Endometrium (tissue), 2 donors: Measurements from ENCODE around the gene VPS26C.
A peak's percentile ranks its signal among the peaks of the same experiment; 100 is the strongest.
"Not testable (repeated sequence)": the region's sequence is repeated elsewhere in the genome, so short reads cannot be mapped to it uniquely, and the experiment has no call there.

Experiments
- FAIRE-seq: peaks from 2 replicates; lab custom pipeline; 2012; peaks lifted over from hg19 to GRCh38; lab: Jason Lieb, UNC
- donor health status: control.
- donor health status: control.

The VPS26C gene

DNA sequence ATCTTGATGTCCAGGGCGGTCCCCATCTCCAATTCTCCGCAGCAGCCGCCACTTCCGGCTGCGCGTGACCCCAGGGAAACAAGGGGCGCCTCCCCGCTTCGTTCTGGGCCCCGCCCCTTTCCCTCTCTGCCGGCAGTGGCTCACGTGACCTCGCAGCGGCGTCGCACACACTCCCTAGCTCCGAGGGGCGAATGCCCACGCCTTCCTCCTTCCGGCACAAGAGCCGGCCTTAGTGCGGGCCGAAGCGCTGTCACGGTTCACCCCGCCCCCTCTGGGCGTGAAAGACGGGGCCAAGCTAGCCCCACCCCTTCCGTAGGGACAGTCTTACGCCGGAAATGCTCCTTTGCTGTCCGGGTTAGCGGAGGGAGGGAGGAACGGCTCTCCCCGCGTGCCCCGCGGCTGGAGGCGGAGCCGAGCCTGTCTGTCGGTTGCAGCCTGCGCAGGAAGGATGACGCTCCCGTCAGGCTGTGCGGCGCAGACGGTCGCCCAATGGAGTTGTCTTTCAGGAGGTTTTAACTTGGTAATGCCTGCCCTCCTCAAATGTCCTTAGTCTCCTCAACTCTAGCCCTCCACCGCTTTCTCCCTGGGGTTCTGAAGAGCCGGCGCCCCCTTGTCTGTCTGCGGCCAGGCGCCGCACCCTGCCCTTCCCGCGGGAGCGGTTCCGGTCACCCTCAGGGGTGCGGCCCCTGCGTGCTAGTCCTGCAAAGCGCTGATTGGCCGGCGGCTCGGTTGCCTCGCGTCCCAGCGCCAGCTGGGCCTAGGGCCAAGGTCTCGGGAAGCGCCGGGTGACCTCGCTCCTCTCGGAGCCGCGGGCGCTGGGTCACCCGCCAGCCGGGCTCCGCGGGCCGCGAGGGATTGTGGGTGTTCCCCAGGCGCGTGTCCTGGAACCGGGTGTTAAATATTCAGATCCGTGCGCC lies at the start of gene VPS26C:
Gene VPS26C (minus strand): TSS at position 66 of the 917 bp plus-strand sequence. CDS start 40 bp downstream, at position 26.
- FAIRE-seq: peak; percentile 98

DNA sequence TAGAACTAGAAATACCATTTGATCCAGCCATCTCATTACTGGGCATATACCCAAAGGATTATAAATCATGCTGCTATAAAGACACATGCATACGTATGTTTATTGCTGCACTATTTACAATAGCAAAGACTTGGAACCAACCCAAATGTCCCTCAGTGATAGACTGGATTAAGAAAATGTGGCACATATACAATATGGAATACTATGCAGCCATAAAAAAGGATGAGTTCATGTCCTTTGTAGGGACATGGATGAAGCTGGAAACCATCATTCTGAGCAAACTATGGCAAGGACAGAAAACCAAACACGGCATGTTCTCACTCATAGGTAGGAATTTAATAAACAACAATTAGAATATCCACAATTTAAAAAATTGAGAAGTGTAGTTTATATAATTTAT lies 48.9 kb upstream of the VPS26C start:
- FAIRE-seq: not testable (repeated sequence)

- FAIRE-seq: no peak
Measured at GRCh38 chr21:37300114-37300751, 33.1 kb upstream of the VPS26C start.

DNA sequence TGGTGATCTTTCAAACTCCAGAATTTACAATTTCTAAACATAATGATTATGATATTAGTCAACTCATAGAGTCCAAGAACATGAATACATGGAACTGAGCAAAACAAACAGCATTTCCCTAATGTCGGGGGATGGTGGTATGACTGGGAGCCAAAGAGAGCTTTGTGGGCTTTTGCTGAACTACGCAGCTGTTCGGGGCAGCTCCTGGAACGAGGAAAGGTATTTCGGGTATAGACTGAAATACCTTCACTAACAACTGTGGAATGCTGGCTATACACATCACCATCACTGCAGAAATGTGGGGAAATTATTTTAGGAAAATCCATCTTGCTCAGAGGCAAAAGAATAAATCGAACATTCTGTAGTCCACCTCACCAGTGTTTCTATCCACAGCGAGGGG lies 30.2 kb upstream of the VPS26C start:
- FAIRE-seq: no peak

- no peak for FAIRE-seq
Measured at GRCh38 chr21:37294679-37295078, 27.5 kb upstream of the VPS26C start.

- FAIRE-seq: no peak
Measured at GRCh38 chr21:37292941-37293340, 25.8 kb upstream of the VPS26C start.

DNA sequence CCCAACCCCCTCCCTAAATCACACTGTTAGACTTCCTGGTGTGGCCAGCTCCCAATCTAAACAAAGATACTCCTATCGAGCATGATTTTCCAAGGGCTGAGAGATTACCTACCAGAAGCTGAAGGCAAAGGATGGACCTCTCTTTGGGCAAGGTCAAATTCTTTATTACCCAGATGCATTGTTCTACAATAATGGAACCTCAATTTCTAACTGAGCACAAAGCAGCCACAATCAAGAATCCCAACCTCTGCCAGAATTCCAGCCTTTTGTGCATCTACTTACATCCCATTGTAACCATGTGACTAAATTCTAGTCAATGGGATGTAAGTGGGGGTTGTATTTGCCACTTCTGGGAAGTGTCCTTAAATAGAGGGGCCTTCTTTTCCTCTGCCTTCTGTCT lies 24.9 kb upstream of the VPS26C start:
- FAIRE-seq: no peak

DNA sequence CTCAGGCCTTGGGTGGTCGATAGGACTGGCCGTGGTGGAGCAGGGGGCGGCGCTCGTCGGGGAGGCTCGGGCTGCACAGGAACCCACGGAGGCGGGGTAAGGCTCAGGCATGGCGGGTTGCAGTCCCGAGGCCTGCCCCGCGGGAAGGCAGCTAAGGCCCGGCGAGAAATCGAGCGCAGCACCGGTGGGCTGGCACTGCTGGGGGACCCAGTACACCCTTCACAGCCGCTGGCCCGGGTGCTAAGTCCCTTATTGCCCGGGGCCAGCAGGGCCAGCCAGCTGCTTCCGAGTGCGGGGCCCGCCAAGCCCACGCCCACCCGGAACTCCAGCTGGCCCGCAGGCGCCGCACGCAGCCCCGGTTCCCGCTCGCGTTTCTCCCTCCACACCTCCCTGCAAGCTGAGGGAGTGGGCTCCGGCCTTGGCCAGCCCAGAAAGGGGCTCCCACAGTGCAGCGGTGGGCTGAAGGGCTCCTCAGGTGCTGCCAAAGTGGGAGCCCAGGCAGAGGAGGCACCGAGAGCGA lies 16.1 kb upstream of the VPS26C start:
- FAIRE-seq: not testable (repeated sequence)

GRCh38 chr21:37282602-37283001 lies 15.5 kb upstream of the VPS26C start:
- FAIRE-seq: not testable (repeated sequence)

DNA sequence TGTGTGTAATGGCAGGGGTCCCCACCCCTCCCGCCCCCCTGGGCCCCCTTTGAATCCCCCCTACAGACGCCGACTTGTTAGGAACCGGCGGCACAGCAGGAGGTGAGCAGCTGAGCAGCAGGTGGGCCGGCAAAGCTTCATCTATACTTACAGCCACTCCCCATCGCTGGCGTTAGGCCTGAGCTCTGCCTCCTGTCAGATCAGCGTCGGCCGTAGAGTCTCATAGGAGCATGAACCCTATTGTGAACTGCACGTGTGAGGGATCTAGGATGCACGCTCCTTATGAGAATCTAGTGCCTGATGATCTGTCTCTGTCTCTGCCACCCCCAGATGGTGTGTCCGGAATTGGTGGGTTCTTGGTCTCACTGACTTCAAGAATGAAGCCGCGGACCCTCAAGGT lies 14.9 kb upstream of the VPS26C start:
- no peak for FAIRE-seq

DNA sequence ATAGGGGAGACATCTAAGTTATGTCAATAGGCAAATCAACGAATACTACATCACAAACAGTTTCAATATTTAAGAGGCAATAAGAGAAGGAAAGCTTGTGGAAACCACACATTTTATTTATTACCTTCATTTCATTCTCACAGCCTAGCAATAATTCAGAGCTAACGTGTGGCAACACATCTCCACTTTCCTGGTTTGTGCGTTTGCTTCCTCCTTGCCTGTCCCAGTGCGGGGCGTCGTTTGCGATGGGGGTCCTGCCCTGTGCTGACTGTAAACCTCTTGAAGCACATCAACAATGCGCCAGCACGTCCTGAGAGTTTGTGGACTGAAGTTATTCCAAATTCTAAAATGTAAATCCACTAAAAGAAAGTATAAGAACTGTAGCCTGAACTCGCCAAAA lies 14.4 kb upstream of the VPS26C start:
- no peak for FAIRE-seq

DNA sequence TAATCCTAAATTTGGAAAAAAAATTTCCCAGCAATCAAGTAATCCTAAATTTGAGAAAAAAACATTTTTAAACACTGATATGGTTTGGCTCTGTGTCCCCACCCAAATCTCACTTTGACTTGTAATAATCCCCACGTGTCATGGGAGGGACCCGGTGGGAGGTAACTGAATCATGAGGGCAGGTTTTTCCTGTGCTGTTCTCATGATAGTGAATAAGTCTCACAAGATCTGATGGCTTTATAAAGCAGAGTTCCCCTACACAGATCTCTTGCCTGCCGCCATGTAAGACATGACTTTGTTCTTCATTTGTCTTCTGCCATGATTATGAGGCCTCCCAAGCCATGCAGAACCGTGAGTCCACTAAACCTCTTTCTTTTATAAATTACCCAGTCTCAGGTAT lies 12.1 kb upstream of the VPS26C start:
- not testable (repeated sequence) for FAIRE-seq

GRCh38 chr21:37278199-37278598 lies 11.1 kb upstream of the VPS26C start:
- FAIRE-seq: no peak

- no peak for FAIRE-seq
Measured at GRCh38 chr21:37276377-37276776, 9.2 kb upstream of the VPS26C start.

DNA sequence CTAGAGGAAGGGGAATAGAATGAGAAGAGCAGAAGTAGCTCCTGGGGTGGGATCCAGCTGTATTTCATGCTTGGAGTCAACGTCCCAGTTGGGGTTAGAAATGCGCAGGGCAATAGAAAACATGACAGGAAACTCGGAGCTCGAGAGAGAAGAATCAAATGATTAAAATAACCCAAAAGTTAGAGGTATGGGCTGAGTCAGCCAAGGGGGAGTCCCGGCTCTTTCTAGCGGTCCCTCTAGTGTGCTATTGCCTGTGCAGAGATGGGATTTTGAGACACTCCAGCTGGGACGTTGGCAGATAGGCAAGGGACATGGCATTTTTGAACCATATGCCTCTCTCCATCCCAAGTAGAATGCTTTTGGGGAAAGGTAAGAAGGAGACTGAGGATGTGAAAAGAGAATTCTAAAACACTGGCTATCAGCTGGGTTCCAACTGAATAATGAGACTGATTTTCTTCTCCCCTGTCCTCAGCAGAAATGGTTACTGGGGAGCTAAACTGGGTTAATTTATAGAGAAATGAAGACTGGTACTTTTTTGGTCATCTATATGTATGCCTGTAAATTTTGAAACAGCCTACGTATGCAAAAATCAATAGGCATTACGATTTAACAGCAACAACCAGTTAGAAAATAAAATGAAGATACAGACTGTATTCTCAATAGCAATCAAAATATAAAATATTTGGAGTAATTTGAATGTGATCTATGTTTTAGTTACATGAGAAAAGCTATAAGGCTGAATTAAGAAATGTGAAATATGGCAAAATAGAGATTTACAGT lies 7.0 kb upstream of the VPS26C start:
- FAIRE-seq: no peak

DNA sequence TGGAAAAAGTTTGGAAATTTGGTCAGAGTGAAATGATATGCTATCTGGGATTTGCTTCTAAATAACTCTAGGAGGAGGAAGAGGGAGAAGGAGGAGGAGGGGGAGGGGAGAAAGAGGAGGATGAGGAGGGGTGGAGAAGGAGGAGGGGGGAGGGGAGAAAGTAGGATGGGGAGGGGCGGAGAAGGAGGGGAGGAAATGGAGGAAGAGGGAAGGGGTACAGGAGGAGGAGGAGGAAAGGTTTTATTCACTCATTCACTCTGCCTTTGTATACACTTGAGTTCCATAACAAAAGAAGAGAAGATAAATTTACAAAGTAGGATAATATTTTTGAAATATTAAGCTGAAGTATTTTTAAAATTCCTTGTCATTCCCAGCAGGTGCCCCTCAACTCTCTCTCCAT lies 6.3 kb upstream of the VPS26C start:
- no peak for FAIRE-seq

- FAIRE-seq: peak; percentile 66
Measured at GRCh38 chr21:37272897-37273296, 5.8 kb upstream of the VPS26C start.

GRCh38 chr21:37270576-37271365 lies 3.6 kb upstream of the VPS26C start:
- no peak for FAIRE-seq

GRCh38 chr21:37269481-37269880 lies 2.3 kb upstream of the VPS26C start:
- FAIRE-seq: no peak

- peak; percentile 23 for FAIRE-seq
Measured at GRCh38 chr21:37268186-37268503, 1.0 kb upstream of the VPS26C start.

- FAIRE-seq: no peak
Measured at GRCh38 chr21:37266515-37267221, 466 bp downstream of the VPS26C start.
